ENCODE results near the gene CEP152. TPM values are rescaled to one million over a fixed set of nuclear protein-coding genes. Genes with fewer than 3 reads are reported as not detected.

CEP152 gene
- total and polyA plus RNA-seq, 10 of the 15 experiments (the other 5 are each of a cell fraction or from before 2014, with no cell fraction given): 5.3 to 22.6 (median 14.2) TPM

- ATAC-seq: no peak
- no peak for FAIRE-seq
- Histone ChIP-seq H2AFZ (ENCODE audit: control insufficient read depth, low read depth, low read length) (no peak overlapping the region), H3K4me2 (ENCODE audit: control insufficient read depth, insufficient read depth) (no peak overlapping the region), H3K27ac (ENCODE audit: control insufficient read depth, insufficient read depth) (no peak overlapping the region), H3K4me3 (no peak overlapping the region), H3K79me2 (ENCODE audit: control insufficient read depth, insufficient read depth, low read length) (no peaks in the 10 kb centered on the region), H4K20me1 (ENCODE audit: control insufficient read depth, insufficient read depth) (no peaks in the 10 kb centered on the region), H3K9ac (ENCODE audit: control insufficient read depth, insufficient read depth, low read length) (no peak overlapping the region), H3K4me1 (ENCODE audit: control insufficient read depth, insufficient read depth, low read length) (no peaks in the 10 kb centered on the region), H3K36me3 (ENCODE audit: control insufficient read depth in 2 of 2, insufficient read depth in 2 of 2, low read length in 1 of 2) (no peaks in the 10 kb centered on the region), H3K9me3 (replicated peaks; ENCODE audit: control insufficient read depth, insufficient read depth, low read length) (no peaks in the 10 kb centered on the region), H3K27me3 (replicated peaks in 1 of 2; ENCODE audit: control insufficient read depth in 2 of 2, insufficient read depth in 2 of 2, low read length in 1 of 2) (no peaks in the 10 kb centered on the region)
- in situ Hi-C loops (cut with MboI): no loop called here
- ChIA-PET RAD21 (ENCODE audit: unreplicated experiment) (no interaction called here), SMC1A (ENCODE audit: uncharacterized antibody, unreplicated experiment) (interaction anchor here (1.2 kb wide), 1 partner anchor 10 kb away, joined by 6 read pairs; no protein-coding TSS in a partner anchor), POLR2A (no interaction called here), CTCF (no interaction called here)
- DNase-seq (ENCODE audit: low read depth, low spot score): no peak
- no TSS peak for BruUV-seq (replicated peaks)
- TF ChIP-seq BRCA1 (IDR thresholded peaks at IDR 0.05; ENCODE audit: low read depth, low read length) (no peak), RCOR1 (conservative IDR thresholded peaks at IDR 0.05; ENCODE audit: low read depth, low read length) (no peak), PBX3 (IDR thresholded peaks at IDR 0.05; ENCODE audit: insufficient replicate concordance, low read depth, low read length) (no peak), ZNF207 (IDR thresholded peaks at IDR 0.05; ENCODE audit: borderline replicate concordance) (no peak), ASH2L (IDR thresholded peaks at IDR 0.05; ENCODE audit: borderline replicate concordance, low read depth) (no peak), PML (IDR thresholded peaks at IDR 0.05; ENCODE audit: low read length) (no peak)
- intact Hi-C loops (cut with micrococcal nuclease; ENCODE audit: unreplicated experiment): loop anchor here (10.0 kb wide), 1 partner anchor 1153 kb away; no protein-coding TSS in a partner anchor
Observed at GRCh38 chr15:48851956-48852355, 41.1 kb upstream of the CEP152 start.

GRCh38 chr15:48850648-48851047 is 39.8 kb upstream of the CEP152 start:
- Histone ChIP-seq H4K20me1 (ENCODE audit: control insufficient read depth, insufficient read depth) (no peaks in the 10 kb centered on the region), H3K4me1 (ENCODE audit: control insufficient read depth, insufficient read depth, low read length) (no peaks in the 10 kb centered on the region), H3K27me3 (replicated peaks in 1 of 2; ENCODE audit: control insufficient read depth in 2 of 2, insufficient read depth in 2 of 2, low read length in 1 of 2) (no peaks in the 10 kb centered on the region), H3K79me2 (ENCODE audit: control insufficient read depth, insufficient read depth, low read length) (no peaks in the 10 kb centered on the region), H2AFZ (ENCODE audit: control insufficient read depth, low read depth, low read length) (no peak overlapping the region), H3K4me2 (ENCODE audit: control insufficient read depth, insufficient read depth) (no peak overlapping the region), H3K27ac (ENCODE audit: control insufficient read depth, insufficient read depth) (no peak overlapping the region), H3K36me3 (ENCODE audit: control insufficient read depth in 2 of 2, insufficient read depth in 2 of 2, low read length in 1 of 2) (no peaks in the 10 kb centered on the region), H3K4me3 (no peak overlapping the region), H3K9ac (ENCODE audit: control insufficient read depth, insufficient read depth, low read length) (no peak overlapping the region), H3K9me3 (replicated peaks; ENCODE audit: control insufficient read depth, insufficient read depth, low read length) (no peaks in the 10 kb centered on the region)
- no peak for DNase-seq (ENCODE audit: low read depth, low spot score)
- 43% methylated on average over 2 of the region's 2 CpGs for WGBS (ENCODE audit: insufficient coverage, insufficient replicate concordance, low lambda C conversion rate, missing lambda C conversion rate)
- CTCF ChIA-PET: interaction anchor here (1.0 kb wide), 1 partner anchor 571 kb away, joined by 3 read pairs; no protein-coding TSS in a partner anchor
- RAD21 ChIA-PET (ENCODE audit: unreplicated experiment): no interaction called here
- ATAC-seq: no peak
- no peak for FAIRE-seq
- TF ChIP-seq, protein P1, sequence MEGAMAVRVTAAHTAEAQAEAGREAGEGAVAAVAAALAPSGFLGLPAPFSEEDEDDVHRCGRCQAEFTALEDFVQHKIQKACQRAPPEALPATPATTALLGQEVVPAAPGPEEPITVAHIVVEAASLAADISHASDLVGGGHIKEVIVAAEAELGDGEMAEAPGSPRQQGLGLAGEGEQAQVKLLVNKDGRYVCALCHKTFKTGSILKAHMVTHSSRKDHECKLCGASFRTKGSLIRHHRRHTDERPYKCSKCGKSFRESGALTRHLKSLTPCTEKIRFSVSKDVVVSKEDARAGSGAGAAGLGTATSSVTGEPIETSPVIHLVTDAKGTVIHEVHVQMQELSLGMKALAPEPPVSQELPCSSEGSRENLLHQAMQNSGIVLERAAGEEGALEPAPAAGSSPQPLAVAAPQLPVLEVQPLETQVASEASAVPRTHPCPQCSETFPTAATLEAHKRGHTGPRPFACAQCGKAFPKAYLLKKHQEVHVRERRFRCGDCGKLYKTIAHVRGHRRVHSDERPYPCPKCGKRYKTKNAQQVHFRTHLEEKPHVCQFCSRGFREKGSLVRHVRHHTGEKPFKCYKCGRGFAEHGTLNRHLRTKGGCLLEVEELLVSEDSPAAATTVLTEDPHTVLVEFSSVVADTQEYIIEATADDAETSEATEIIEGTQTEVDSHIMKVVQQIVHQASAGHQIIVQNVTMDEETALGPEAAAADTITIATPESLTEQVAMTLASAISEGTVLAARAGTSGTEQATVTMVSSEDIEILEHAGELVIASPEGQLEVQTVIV (IDR thresholded peaks at IDR 0.05; ENCODE audit: borderline replicate concordance, partially characterized antibody): no peak
- TF ChIP-seq, protein P2, sequence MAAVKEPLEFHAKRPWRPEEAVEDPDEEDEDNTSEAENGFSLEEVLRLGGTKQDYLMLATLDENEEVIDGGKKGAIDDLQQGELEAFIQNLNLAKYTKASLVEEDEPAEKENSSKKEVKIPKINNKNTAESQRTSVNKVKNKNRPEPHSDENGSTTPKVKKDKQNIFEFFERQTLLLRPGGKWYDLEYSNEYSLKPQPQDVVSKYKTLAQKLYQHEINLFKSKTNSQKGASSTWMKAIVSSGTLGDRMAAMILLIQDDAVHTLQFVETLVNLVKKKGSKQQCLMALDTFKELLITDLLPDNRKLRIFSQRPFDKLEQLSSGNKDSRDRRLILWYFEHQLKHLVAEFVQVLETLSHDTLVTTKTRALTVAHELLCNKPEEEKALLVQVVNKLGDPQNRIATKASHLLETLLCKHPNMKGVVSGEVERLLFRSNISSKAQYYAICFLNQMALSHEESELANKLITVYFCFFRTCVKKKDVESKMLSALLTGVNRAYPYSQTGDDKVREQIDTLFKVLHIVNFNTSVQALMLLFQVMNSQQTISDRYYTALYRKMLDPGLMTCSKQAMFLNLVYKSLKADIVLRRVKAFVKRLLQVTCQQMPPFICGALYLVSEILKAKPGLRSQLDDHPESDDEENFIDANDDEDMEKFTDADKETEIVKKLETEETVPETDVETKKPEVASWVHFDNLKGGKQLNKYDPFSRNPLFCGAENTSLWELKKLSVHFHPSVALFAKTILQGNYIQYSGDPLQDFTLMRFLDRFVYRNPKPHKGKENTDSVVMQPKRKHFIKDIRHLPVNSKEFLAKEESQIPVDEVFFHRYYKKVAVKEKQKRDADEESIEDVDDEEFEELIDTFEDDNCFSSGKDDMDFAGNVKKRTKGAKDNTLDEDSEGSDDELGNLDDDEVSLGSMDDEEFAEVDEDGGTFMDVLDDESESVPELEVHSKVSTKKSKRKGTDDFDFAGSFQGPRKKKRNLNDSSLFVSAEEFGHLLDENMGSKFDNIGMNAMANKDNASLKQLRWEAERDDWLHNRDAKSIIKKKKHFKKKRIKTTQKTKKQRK (IDR thresholded peaks at IDR 0.05; ENCODE audit: low read depth, low read length): no peak
- TF ChIP-seq RB1 (IDR thresholded peaks at IDR 0.05; ENCODE audit: borderline replicate concordance): no peak
- TF ChIP-seq SIX5 (IDR thresholded peaks at IDR 0.05; ENCODE audit: low read depth, low read length, severe bottlenecking): no peak
- BruUV-seq (replicated peaks): no TSS peak
- SMC1A ChIA-PET (ENCODE audit: uncharacterized antibody, unreplicated experiment): no interaction called here
- intact Hi-C loops (cut with micrococcal nuclease; ENCODE audit: unreplicated experiment): loop anchor here (10.0 kb wide), 1 partner anchor 1154 kb away; no protein-coding TSS in a partner anchor
- POLR2A ChIA-PET: no interaction called here
- in situ Hi-C loops (cut with MboI): no loop called here
